Neural progenitor cell (in vitro differentiated cells): ENCODE data around the gene SYNDIG1. TPM values are rescaled to one million over a fixed set of nuclear protein-coding genes. Genes with fewer than 3 reads are reported as not detected.

Source experiments
- DNase-seq: peaks from one replicate; pipeline ENCODE4 v3.0.0-alpha.2; 2016; ENCODE audit warnings: low spot score
- H2AFZ ChIP-seq: fragments of 200-600 bp; sonication (generic); replicated peaks from 2 replicates; pipeline ENCODE4 v1.6.1; 2016; ENCODE audit warnings: antibody characterized with exemption
- H3F3A ChIP-seq: fragments of 200-600 bp; sonication (generic); 2 replicates; pipeline ENCODE4 v1.6.1; 2016; ENCODE audit warnings: antibody characterized with exemption, low read depth
- H3K27ac ChIP-seq: fragments of 200-600 bp; sonication (generic); 2 replicates; pipeline ENCODE4 v1.5.1; 2016; ENCODE audit warnings: mild to moderate bottlenecking
- H3K27me3 ChIP-seq: fragments of 200-600 bp; sonication (generic); 2 replicates; pipeline ENCODE4 v1.6.1; 2016; ENCODE audit warnings: mild to moderate bottlenecking, moderate library complexity
- H3K36me3 ChIP-seq: fragments of 200-600 bp; sonication (generic); 2 replicates; pipeline ENCODE4 v1.5.1; 2016
- H3K4me1 ChIP-seq: fragments of 200-600 bp; sonication (generic); 2 replicates; pipeline ENCODE4 v1.6.1; 2016; ENCODE audit warnings: mixed run types
- H3K4me2 ChIP-seq: fragments of 200-600 bp; sonication (generic); 2 replicates; pipeline ENCODE4 v1.6.1; 2016
- H3K4me3 ChIP-seq: fragments of 200-600 bp; sonication (generic); 2 replicates; pipeline ENCODE4 v1.5.1; 2016
- H3K79me2 ChIP-seq: fragments of 200-600 bp; sonication (generic); 2 replicates; pipeline ENCODE4 v1.6.1; 2016; ENCODE audit warnings: low read depth
- H3K9ac ChIP-seq: fragments of 200-600 bp; sonication (generic); 2 replicates; pipeline ENCODE4 v1.6.1; 2016
- H3K9me3 ChIP-seq: fragments of 200-600 bp; sonication (generic); 2 replicates; pipeline ENCODE4 v1.5.1; 2016; ENCODE audit warnings: low read depth
- H4K20me1 ChIP-seq: fragments of 200-600 bp; sonication (generic); 2 replicates; pipeline ENCODE4 v1.6.1; 2016; ENCODE audit warnings: low read depth
- H3K27ac Mint-ChIP-seq: 3 replicates; pipeline ENCODE4 v1.8.0; 2021; ENCODE audit warnings: mixed read lengths
- H3K27me3 Mint-ChIP-seq: 2 replicates; pipeline ENCODE4 v1.8.0; 2022; ENCODE audit warnings: low read depth, mild to moderate bottlenecking, inconsistent platforms, moderate library complexity, mixed read lengths; ENCODE audit not compliant: insufficient read depth
- H3K36me3 Mint-ChIP-seq: 3 replicates; pipeline ENCODE4 v1.8.0; 2021; ENCODE audit warnings: mixed read lengths
- H3K4me1 Mint-ChIP-seq: 3 replicates; pipeline ENCODE4 v1.8.0; 2021; ENCODE audit warnings: mixed read lengths
- H3K4me3 Mint-ChIP-seq: 3 replicates; pipeline ENCODE4 v1.8.0; 2021; ENCODE audit warnings: mild to moderate bottlenecking, moderate library complexity, mixed read lengths
- H3K9me3 Mint-ChIP-seq: 3 replicates; pipeline ENCODE4 v1.8.0; 2020; ENCODE audit warnings: mixed read lengths
- EZH2 ChIP-seq: fragments of 200-600 bp; sonication (generic); IDR thresholded peaks from 2 replicates; pipeline ENCODE4 v1.6.1; 2017; ENCODE audit warnings: antibody characterized with exemption, mild to moderate bottlenecking, moderate library complexity
- EZH2phosphoT487 ChIP-seq: fragments of 200-600 bp; sonication (generic); IDR thresholded peaks from 2 replicates; pipeline ENCODE4 v1.6.1; 2017; ENCODE audit warnings: antibody characterized with exemption
- total RNA-seq: library from RNA; depleted of rRNA; stranded (reverse); fragments of >200 nt; gene quantifications from 2 replicates; pipeline ENCODE4 v1.2.3, GENCODE V29; 2015; ENCODE audit warnings: low replicate concordance
- TF ChIP-seq, protein P1 (sequence below): fragments of 200-600 bp; sonication (generic); IDR thresholded peaks from 2 replicates; pipeline ENCODE4 v1.5.1; 2017; ENCODE audit warnings: antibody characterized with exemption, mild to moderate bottlenecking

Gene SYNDIG1
- total RNA-seq, 1 donor from 2014 or later: 1.0 TPM

DNA sequence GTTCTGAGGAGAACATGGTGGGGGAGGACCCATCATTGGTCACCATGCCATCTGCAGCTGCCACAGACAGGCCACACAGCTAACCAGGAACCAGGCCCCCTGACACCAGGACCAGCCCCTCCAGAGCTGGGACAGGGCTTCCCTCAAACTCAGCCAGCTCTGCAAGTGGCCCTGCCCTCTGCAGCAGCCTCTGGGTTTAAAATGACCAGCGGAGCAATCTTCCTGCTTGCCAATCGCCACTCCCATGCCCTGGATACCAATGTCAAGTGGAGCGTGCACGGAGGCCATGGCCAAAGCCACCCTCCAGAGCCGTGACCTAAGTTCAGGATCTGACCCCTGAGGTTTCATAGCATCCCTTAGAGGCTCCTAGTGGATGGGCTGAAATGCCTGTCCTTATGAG lies 199.4 kb downstream of the SYNDIG1 start:
- no peak overlapping the region for H3K27ac Mint-ChIP-seq
- Histone ChIP-seq H3F3A (no peaks in the 10 kb centered on the region), H3K4me1 (no peaks in the 10 kb centered on the region)

DNA sequence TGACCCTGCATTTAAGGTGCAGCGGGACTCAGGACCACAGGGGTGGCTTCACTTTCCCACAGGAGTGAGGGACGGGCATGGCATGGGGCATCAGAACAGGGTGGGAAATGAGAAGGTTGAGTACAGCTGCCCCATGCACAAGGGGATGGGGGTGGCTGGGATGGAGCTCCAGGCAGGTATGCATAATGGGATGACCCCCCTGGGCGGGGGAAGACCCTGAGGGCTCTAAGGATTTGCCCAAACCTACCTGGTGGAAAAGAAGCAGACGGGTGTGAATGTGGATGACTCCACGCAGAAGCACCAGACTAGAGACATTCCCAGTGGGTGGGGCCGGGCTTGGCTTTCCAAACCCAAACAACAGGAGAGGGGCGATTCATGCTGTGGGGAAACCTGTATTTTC lies 200.3 kb downstream of the SYNDIG1 start:
- H3K4me3 ChIP-seq: no peak overlapping the region
- no peak overlapping the region for H3K27ac ChIP-seq
- H3K79me2 ChIP-seq: no peaks in the 10 kb centered on the region
- Mint-ChIP-seq H3K4me3 (no peak overlapping the region), H3K27ac (no peak overlapping the region), H3K4me1 (peaks cover 5% of the 10 kb centered on the region), H3K27me3 (peaks cover 8% of the 10 kb centered on the region), H3K9me3 (peaks cover 10% of the 10 kb centered on the region), H3K36me3 (no peaks in the 10 kb centered on the region)
- H3K4me2 ChIP-seq: no peak overlapping the region
- no peaks in the 10 kb centered on the region for H4K20me1 ChIP-seq
- no peak for DNase-seq
- H2AFZ ChIP-seq: no peak overlapping the region
- no peak overlapping the region for H3K9ac ChIP-seq
- TF ChIP-seq EZH2phosphoT487: no peak
- TF ChIP-seq EZH2: no peak
- TF ChIP-seq, protein P1, sequence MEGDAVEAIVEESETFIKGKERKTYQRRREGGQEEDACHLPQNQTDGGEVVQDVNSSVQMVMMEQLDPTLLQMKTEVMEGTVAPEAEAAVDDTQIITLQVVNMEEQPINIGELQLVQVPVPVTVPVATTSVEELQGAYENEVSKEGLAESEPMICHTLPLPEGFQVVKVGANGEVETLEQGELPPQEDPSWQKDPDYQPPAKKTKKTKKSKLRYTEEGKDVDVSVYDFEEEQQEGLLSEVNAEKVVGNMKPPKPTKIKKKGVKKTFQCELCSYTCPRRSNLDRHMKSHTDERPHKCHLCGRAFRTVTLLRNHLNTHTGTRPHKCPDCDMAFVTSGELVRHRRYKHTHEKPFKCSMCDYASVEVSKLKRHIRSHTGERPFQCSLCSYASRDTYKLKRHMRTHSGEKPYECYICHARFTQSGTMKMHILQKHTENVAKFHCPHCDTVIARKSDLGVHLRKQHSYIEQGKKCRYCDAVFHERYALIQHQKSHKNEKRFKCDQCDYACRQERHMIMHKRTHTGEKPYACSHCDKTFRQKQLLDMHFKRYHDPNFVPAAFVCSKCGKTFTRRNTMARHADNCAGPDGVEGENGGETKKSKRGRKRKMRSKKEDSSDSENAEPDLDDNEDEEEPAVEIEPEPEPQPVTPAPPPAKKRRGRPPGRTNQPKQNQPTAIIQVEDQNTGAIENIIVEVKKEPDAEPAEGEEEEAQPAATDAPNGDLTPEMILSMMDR: no peak
- H3F3A ChIP-seq: no peaks in the 10 kb centered on the region
- no peaks in the 10 kb centered on the region for H3K4me1 ChIP-seq
- H3K9me3 ChIP-seq: no peaks in the 10 kb centered on the region
- no peaks in the 10 kb centered on the region for H3K36me3 ChIP-seq
- H3K27me3 ChIP-seq: no peaks in the 10 kb centered on the region

More for the DNA sequence above, 199.4 kb downstream of the SYNDIG1 start:
- Histone ChIP-seq H3K27me3 (no peaks in the 10 kb centered on the region), H3K4me3 (no peak overlapping the region), H3K36me3 (no peaks in the 10 kb centered on the region), H2AFZ (no peak overlapping the region), H4K20me1 (no peaks in the 10 kb centered on the region), H3K9ac (no peak overlapping the region), H3K4me2 (no peak overlapping the region), H3K27ac (no peak overlapping the region), H3K79me2 (no peaks in the 10 kb centered on the region), H3K9me3 (no peaks in the 10 kb centered on the region)
- Mint-ChIP-seq H3K27me3 (peaks cover 11% of the 10 kb centered on the region), H3K4me1 (peaks cover 5% of the 10 kb centered on the region), H3K36me3 (no peaks in the 10 kb centered on the region), H3K4me3 (no peak overlapping the region), H3K9me3 (peaks cover 9% of the 10 kb centered on the region)
- no peak for DNase-seq
- no peak for TF ChIP-seq EZH2phosphoT487
- no peak for TF ChIP-seq EZH2
- TF ChIP-seq, protein P1: no peak

DNA sequence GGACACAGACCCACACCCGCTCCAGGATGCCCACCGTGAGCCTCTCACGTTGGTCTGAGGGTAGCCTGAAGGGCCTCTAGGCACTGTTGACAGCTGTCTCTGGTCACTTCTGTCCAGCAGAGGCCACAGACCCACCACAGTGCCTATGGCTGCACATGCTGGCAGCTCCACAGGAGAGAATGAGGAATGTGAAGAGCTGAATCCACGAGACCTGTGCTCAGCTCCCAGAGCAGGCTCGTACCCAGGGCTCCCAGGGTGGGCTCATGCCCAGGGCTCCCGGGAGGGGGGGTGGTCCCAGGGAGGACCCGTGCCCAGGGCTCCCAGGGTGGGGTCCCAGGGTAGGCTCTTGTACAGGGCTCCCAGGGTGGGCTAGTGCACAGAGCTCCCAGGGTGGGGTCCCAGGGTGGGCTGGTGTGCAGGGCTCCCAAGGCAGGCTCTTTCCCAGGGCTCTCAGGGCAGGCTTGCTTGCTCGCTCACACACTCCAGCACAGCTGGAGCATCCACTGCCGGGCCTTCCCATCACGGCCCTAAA lies 201.0 kb downstream of the SYNDIG1 start:
- Histone ChIP-seq H3K9me3 (no peaks in the 10 kb centered on the region), H4K20me1 (no peaks in the 10 kb centered on the region), H3F3A (no peaks in the 10 kb centered on the region), H3K27me3 (no peaks in the 10 kb centered on the region), H3K4me1 (no peaks in the 10 kb centered on the region), H2AFZ (no peak overlapping the region), H3K4me3 (no peak overlapping the region), H3K79me2 (no peaks in the 10 kb centered on the region), H3K4me2 (no peak overlapping the region), H3K36me3 (no peaks in the 10 kb centered on the region), H3K9ac (no peak overlapping the region), H3K27ac (no peak overlapping the region)
- Mint-ChIP-seq H3K27me3 (peaks cover 8% of the 10 kb centered on the region), H3K4me3 (no peak overlapping the region), H3K36me3 (no peaks in the 10 kb centered on the region), H3K27ac (no peak overlapping the region), H3K4me1 (peaks cover 5% of the 10 kb centered on the region), H3K9me3 (peaks cover 10% of the 10 kb centered on the region)
- TF ChIP-seq EZH2phosphoT487 (no peak), EZH2 (no peak)
- TF ChIP-seq, protein P1: no peak
- DNase-seq: no peak
